HEK293 (cell line): Measurements from ENCODE around the gene CREB5.

Source experiments
- GLI2 ChIP-seq: fragments of 450-650 bp; formaldehyde crosslinking; IDR thresholded peaks from 2 replicates; pipeline ENCODE4; 2017; ENCODE audit warnings: missing biosample characterization, missing genetic modification characterization, low read depth, borderline replicate concordance
- GLI4 ChIP-seq: fragments of 450-650 bp; formaldehyde crosslinking; IDR thresholded peaks from 2 replicates; pipeline ENCODE4 v1.5.1; 2016; ENCODE audit warnings: missing biosample characterization, missing genetic modification characterization
- IKZF3 ChIP-seq: fragments of 450-650 bp; IDR thresholded peaks from 2 replicates; pipeline ENCODE4 v1.5.0; 2018; ENCODE audit warnings: missing biosample characterization, mild to moderate bottlenecking, missing genetic modification characterization, moderate library complexity
- KLF1 ChIP-seq: fragments of 450-650 bp; formaldehyde crosslinking; IDR thresholded peaks from 2 replicates; pipeline ENCODE4 v1.5.1; 2016; ENCODE audit warnings: missing biosample characterization, missing genetic modification characterization
- KLF10 ChIP-seq: fragments of 450-650 bp; IDR thresholded peaks from 2 replicates; pipeline ENCODE4 v1.5.1; 2018; ENCODE audit warnings: missing biosample characterization, mild to moderate bottlenecking, missing genetic modification characterization
- MZF1 ChIP-seq: fragments of 450-650 bp; formaldehyde crosslinking; IDR thresholded peaks from 2 replicates; pipeline ENCODE4 v1.5.1; 2017; ENCODE audit warnings: missing biosample characterization, missing genetic modification characterization, borderline replicate concordance
- OSR2 ChIP-seq: fragments of 450-650 bp; formaldehyde crosslinking; IDR thresholded peaks from 2 replicates; pipeline ENCODE4 v1.5.1; 2016; ENCODE audit warnings: missing biosample characterization, missing genetic modification characterization
- OVOL3 ChIP-seq: fragments of 450-650 bp; formaldehyde crosslinking; IDR thresholded peaks from 2 replicates; pipeline ENCODE4 v1.5.1; 2016; ENCODE audit warnings: missing biosample characterization, missing genetic modification characterization
- SETDB1 ChIP-seq: IDR thresholded peaks from one replicate; pipeline ENCODE4 v1.6.1; 2017; ENCODE audit warnings: mild to moderate bottlenecking, low read length, moderate library complexity, mixed read lengths; ENCODE audit not compliant: insufficient read length
- SP3 ChIP-seq: fragments of 450-650 bp; formaldehyde crosslinking; IDR thresholded peaks from 2 replicates; pipeline ENCODE4 v1.5.1; 2016; ENCODE audit warnings: missing biosample characterization, missing genetic modification characterization
- ZBTB21 ChIP-seq: fragments of 450-650 bp; formaldehyde crosslinking; IDR thresholded peaks from 2 replicates; pipeline ENCODE4 v1.5.1; 2017; ENCODE audit warnings: missing biosample characterization, missing genetic modification characterization
- ZBTB26 ChIP-seq: fragments of 450-650 bp; formaldehyde crosslinking; optimal IDR thresholded peaks from 2 replicates; pipeline ENCODE3; 2016; ENCODE audit warnings: missing biosample characterization, mild to moderate bottlenecking, missing genetic modification characterization
- ZBTB7A ChIP-seq: fragments of 450-650 bp; formaldehyde crosslinking; IDR thresholded peaks from 2 replicates; pipeline ENCODE4 v1.5.1; 2016; ENCODE audit warnings: low read depth, missing biosample characterization, missing genetic modification characterization
- ZIC2 ChIP-seq: fragments of 450-650 bp; formaldehyde crosslinking; IDR thresholded peaks from 2 replicates; pipeline ENCODE4 v1.5.1; 2016; ENCODE audit warnings: missing biosample characterization, missing genetic modification characterization
- ZNF112 ChIP-seq: fragments of 450-650 bp; formaldehyde crosslinking; IDR thresholded peaks from 2 replicates; pipeline ENCODE4 v1.5.0; 2017; ENCODE audit warnings: missing biosample characterization, missing genetic modification characterization
- ZNF157 ChIP-seq: fragments of 450-650 bp; formaldehyde crosslinking; IDR thresholded peaks from 2 replicates; pipeline ENCODE4 v1.5.1; 2016; ENCODE audit warnings: missing biosample characterization, missing genetic modification characterization
- ZNF2 ChIP-seq: fragments of 450-650 bp; formaldehyde crosslinking; IDR thresholded peaks from 2 replicates; pipeline ENCODE4 v1.5.1; 2016; ENCODE audit warnings: missing biosample characterization, missing genetic modification characterization
- ZNF239 ChIP-seq: fragments of 450-650 bp; formaldehyde crosslinking; IDR thresholded peaks from 2 replicates; pipeline ENCODE4 v1.5.1; 2016; ENCODE audit warnings: missing biosample characterization, missing genetic modification characterization
- ZNF26 ChIP-seq: fragments of 450-650 bp; formaldehyde crosslinking; IDR thresholded peaks from 2 replicates; pipeline ENCODE4 v1.5.1; 2016; ENCODE audit warnings: missing biosample characterization, missing genetic modification characterization
- ZNF354C ChIP-seq: fragments of 450-650 bp; formaldehyde crosslinking; IDR thresholded peaks from 2 replicates; pipeline ENCODE4 v1.5.1; 2016; ENCODE audit warnings: missing biosample characterization, missing genetic modification characterization, low read depth, borderline replicate concordance
- ZNF366 ChIP-seq: fragments of 450-650 bp; formaldehyde crosslinking; conservative IDR thresholded peaks from 2 replicates; pipeline ENCODE4 v1.5.1; 2016; ENCODE audit warnings: missing biosample characterization, missing genetic modification characterization
- ZNF394 ChIP-seq: fragments of 450-650 bp; formaldehyde crosslinking; IDR thresholded peaks from 2 replicates; pipeline ENCODE4 v1.5.1; 2016; ENCODE audit warnings: missing biosample characterization, missing genetic modification characterization, mild to moderate bottlenecking, moderate library complexity, borderline replicate concordance
- ZNF473 ChIP-seq: fragments of 450-650 bp; formaldehyde crosslinking; IDR thresholded peaks from 2 replicates; pipeline ENCODE4 v1.5.1; 2017; ENCODE audit warnings: missing biosample characterization, missing genetic modification characterization
- ZNF488 ChIP-seq: fragments of 450-650 bp; formaldehyde crosslinking; IDR thresholded peaks from 2 replicates; pipeline ENCODE4 v1.5.1; 2016; ENCODE audit warnings: missing biosample characterization, missing genetic modification characterization
- ZNF514 ChIP-seq: fragments of 450-650 bp; formaldehyde crosslinking; IDR thresholded peaks from 2 replicates; pipeline ENCODE4 v1.5.1; 2016; ENCODE audit warnings: missing biosample characterization, missing genetic modification characterization
- ZNF549 ChIP-seq: fragments of 450-650 bp; IDR thresholded peaks from 2 replicates; pipeline ENCODE4 v1.5.1; 2018; ENCODE audit warnings: missing biosample characterization, missing genetic modification characterization, mild to moderate bottlenecking, inconsistent platforms, moderate library complexity
- ZNF626 ChIP-seq: fragments of 450-650 bp; sonication (Bioruptor Pico); formaldehyde crosslinking; IDR thresholded peaks from 2 replicates; pipeline ENCODE4 v1.5.1; 2018; ENCODE audit warnings: missing biosample characterization, missing genetic modification characterization, inconsistent platforms
- ZNF639 ChIP-seq: fragments of 450-650 bp; formaldehyde crosslinking; IDR thresholded peaks from 2 replicates; pipeline ENCODE4 v1.5.1; 2016; ENCODE audit warnings: missing biosample characterization, missing genetic modification characterization
- ZNF692 ChIP-seq: fragments of 450-650 bp; formaldehyde crosslinking; IDR thresholded peaks from 2 replicates; pipeline ENCODE4 v1.5.1; 2016; ENCODE audit warnings: missing biosample characterization, missing genetic modification characterization
- ZNF701 ChIP-seq: fragments of 450-650 bp; formaldehyde crosslinking; IDR thresholded peaks from 2 replicates; pipeline ENCODE4 v1.5.1; 2016; ENCODE audit warnings: missing biosample characterization, missing genetic modification characterization
- ZNF707 ChIP-seq: fragments of 450-650 bp; formaldehyde crosslinking; IDR thresholded peaks from 2 replicates; pipeline ENCODE4 v1.5.1; 2016; ENCODE audit warnings: missing biosample characterization, missing genetic modification characterization
- ZNF843 ChIP-seq: fragments of 450-650 bp; formaldehyde crosslinking; IDR thresholded peaks from 2 replicates; pipeline ENCODE4 v1.5.1; 2016; ENCODE audit warnings: missing biosample characterization, missing genetic modification characterization
- ZSCAN16 ChIP-seq: fragments of 450-650 bp; formaldehyde crosslinking; IDR thresholded peaks from 2 replicates; pipeline ENCODE4 v1.5.1; 2016; ENCODE audit warnings: missing biosample characterization, missing genetic modification characterization
- ZSCAN23 ChIP-seq: fragments of 450-650 bp; formaldehyde crosslinking; IDR thresholded peaks from 2 replicates; pipeline ENCODE4 v1.5.1; 2016; ENCODE audit warnings: missing biosample characterization, missing genetic modification characterization
- ZSCAN30 ChIP-seq: fragments of 450-650 bp; IDR thresholded peaks from 2 replicates; pipeline ENCODE4 v1.5.1; 2018; ENCODE audit warnings: missing biosample characterization, mild to moderate bottlenecking, missing genetic modification characterization, moderate library complexity
- ZSCAN4 ChIP-seq: fragments of 450-650 bp; formaldehyde crosslinking; IDR thresholded peaks from 2 replicates; pipeline ENCODE4 v1.5.1; 2017; ENCODE audit warnings: missing biosample characterization, missing genetic modification characterization

Gene CREB5

GRCh38 chr7:28433699-28434219 lies 21.4 kb downstream of the CREB5 start (continued):
- TF ChIP-seq ZSCAN23 (tag by site-specific recombination) (no peak), GLI4 (no peak), ZNF2 (tag by site-specific recombination) (no peak; the same call in 1 of the 2 replicates), ZBTB21 (tag by site-specific recombination) (no peak), ZSCAN30 (tag by site-specific recombination) (no peak), ZNF549 (tag by site-specific recombination) (no peak), ZSCAN4 (no peak), ZNF394 (tag by site-specific recombination) (0 out of 2 replicates have a peak, but pooled peaks have one; percentile 28), ZNF239 (tag by site-specific recombination) (no peak), ZNF701 (tag by site-specific recombination) (no peak), KLF10 (peak; percentile 46; the same call in 1 of the 2 replicates), ZNF707 (tag by site-specific recombination) (no peak), ZNF354C (tag by site-specific recombination) (no peak), SP3 (tag by site-specific recombination) (no peak), ZNF639 (no peak), OSR2 (tag by site-specific recombination) (peak; percentile 90), ZNF473 (tag by site-specific recombination) (no peak), SETDB1 (no peak), ZIC2 (tag by site-specific recombination) (no peak), MZF1 (tag by site-specific recombination) (no peak), KLF1 (tag by site-specific recombination) (no peak), ZNF26 (no peak), ZNF157 (tag by site-specific recombination) (no peak), ZBTB26 (tag by site-specific recombination) (no peak), ZNF488 (no peak), GLI2 (no peak), ZNF112 (no peak), ZNF514 (no peak), ZBTB7A (tag by site-specific recombination) (no peak), ZNF366 (0 out of 2 replicates have a peak, but pooled peaks have one; percentile 43), IKZF3 (tag by site-specific recombination) (no peak), ZSCAN16 (no peak), ZNF692 (tag by site-specific recombination) (no peak), ZNF843 (peak; percentile 44; the same call in 1 of the 2 replicates), OVOL3 (tag by site-specific recombination) (no peak), ZNF626 (tag by site-specific recombination) (no peak)
